NCI-H1092 (cell line): ENCODE data around the gene RAVER2.
"Not testable (repeated sequence)": the region's sequence is repeated elsewhere in the genome, so short reads cannot be mapped to it uniquely, and the experiment has no call there.

Experiments used
- DNase-seq: peaks from one replicate; lab custom pipeline; 2025; lab: John Stamatoyannopoulos, UW

Gene RAVER2

DNA sequence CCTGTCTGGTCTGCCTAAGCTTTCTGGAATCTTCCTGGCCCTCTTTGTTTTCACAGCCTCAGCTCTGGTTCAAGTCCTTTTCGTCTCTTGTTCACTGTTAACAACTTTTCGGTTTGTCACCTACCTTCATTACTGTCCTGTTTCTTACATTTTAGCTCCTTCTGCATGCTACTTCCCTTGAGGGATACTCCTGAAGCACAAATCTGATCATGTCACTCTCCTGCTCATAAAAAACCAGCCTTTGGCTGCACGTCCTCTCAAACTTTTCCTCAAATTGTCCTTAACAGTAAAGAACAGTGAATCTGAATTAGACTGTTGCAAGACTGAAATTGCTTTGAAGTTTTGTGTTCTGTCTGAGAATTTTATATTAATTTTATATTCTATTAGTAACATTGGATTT, 3.3 kb downstream of the RAVER2 start:
- DNase-seq, result no peak

DNA sequence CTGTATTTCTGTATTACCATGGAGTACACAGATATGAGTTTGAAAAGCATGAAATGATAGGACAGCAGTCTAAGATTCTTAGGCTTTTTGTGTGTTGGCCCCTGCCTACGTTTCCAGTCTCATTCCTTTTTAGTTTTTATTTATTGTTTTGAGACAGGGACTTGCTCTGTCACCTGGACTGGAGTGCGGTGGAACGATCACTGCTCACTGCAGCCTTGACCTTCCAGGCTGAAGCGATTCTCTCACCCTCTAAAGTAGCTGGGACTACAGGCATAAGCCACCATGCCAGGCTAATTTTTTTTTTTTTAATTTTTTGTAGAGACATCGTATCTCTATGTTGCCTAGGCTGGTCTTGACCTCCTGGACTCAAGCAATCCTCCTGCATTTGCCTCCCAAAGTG, 3.8 kb downstream of the RAVER2 start:
- no peak for DNase-seq

DNA sequence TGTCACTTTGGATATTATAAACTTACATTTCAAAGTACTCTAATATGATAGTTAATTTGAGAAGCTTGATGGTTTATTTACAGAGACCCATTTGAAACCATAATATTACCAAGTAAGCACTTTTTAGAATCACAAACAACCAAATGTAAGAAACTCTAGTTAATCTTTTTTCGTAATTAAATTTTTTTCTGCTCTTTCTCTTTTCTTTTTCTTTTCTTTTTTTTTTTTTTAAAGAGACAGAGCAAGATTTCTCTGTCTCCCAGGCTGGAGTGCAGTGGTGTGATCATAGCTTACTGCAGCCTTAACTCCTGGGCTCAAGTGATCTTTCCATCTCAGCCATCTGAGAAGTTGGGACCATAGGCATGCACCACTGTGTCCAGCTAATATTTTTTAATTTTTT, 5.2 kb downstream of the RAVER2 start:
- DNase-seq, result no peak

DNA sequence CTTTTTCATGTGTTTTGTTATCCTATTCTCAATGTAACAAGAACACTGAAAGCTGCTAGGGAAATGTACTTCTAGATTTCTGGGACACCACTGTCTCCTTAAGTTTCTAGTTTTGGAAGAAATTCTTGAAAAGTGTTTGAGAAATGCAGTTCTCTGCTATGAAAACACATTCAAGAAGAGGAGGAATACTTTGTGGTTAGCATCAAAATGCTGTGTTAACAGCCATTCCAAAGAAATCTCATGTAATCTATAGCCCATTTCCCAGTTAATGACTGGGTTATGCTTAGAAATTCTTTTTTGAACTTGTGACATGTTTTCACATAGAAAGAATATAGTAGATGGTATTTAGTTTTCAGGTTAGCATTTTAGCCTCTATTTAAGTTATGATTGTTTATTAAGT, 6.0 kb downstream of the RAVER2 start:
- no peak for DNase-seq

DNA sequence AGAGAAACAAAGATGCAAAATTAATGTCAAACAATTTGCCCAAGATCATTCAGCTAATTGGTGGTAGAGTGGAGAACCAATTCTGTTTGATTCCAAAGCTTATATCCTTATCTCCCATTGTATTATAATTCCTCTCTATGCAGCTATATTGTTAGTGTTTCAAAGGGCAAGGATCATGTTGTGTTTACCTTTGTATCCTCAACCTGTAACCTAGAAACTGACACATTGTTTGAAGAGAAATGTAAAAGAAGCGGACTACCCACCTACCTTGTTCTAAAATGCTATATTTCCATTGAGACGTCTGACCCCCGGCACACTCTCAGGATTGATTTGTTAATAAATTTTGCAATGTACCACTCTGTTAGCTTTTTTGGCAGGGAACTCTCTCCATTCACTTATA, 9.3 kb downstream of the RAVER2 start:
- DNase-seq, result no peak

DNA sequence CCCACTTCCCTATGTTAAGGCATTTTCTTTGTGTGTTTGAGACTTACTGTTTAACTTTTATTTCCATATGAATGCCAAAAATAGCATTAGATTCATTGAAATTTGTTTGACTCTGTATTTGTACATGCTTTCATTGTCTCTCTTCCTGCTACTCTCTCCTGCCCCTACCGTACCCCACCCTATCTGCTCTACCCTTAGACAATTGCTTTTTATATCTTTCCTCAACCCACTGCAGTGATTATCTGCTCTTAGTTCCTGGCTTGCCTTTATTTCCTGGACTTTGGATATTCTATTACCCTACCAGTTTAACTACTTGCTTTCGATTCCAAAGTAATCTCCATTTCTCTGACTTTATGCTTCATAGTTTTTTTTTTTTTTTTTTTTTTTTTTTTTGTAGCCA, 10.5 kb downstream of the RAVER2 start:
- DNase-seq, result no peak

DNA sequence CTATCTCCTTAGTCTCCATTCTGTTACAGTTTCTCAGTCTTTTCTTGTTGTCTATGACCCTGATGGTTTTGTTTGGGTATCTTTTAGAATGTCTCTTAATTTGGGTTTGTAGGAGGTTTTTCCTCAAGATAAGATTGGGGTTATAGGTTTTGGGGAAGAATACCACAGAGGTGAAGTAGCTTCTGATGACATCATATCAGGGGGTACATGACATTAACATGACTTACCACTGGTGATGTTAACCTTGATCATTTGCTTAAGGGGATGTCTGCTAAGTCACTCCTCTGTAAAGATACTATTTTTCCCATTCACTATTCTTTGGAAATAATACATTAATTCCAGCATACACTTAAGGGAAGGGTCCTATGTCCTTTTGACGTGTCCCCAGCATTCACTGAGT, 11.9 kb downstream of the RAVER2 start:
- DNase-seq, result no peak

DNA sequence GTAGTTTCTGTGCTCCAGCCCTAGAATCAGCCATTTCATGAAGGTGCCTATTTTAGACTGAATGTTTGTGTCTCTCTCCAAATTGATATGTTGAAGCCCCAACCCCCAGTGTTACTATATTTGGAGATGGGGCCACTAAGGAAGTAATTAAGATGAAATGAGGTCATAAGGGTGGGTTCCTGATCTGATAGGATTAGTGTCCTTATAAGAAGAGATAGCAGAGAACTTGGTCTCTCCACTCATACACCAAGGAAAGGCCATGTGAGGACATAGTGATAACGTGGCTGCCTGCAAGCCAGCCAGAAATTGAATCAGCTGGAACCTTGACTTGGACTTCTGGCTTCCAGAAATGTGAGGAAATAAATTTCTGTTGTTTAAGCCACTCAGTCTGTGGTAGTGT, 12.3 kb downstream of the RAVER2 start:
- no peak for DNase-seq

DNA sequence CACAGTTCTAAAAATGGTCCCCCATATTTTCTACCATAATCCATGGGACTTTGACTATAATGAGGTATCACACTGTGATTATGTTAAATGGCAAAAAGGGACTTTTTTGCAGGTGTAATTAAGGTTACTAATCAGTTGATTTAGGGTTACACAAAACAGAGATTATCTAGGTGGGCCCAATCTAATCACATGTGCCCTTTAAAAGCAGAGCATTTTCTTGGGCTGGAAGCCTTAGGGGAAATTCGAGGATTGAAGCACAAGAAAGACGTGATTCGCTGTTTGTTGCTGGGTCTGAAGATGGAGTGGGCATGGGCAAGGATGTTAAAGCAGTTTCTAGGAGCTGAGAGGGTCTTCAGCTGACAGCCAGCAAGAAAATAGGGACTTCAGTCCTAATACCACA, 13.4 kb downstream of the RAVER2 start:
- DNase-seq, result no peak

DNA sequence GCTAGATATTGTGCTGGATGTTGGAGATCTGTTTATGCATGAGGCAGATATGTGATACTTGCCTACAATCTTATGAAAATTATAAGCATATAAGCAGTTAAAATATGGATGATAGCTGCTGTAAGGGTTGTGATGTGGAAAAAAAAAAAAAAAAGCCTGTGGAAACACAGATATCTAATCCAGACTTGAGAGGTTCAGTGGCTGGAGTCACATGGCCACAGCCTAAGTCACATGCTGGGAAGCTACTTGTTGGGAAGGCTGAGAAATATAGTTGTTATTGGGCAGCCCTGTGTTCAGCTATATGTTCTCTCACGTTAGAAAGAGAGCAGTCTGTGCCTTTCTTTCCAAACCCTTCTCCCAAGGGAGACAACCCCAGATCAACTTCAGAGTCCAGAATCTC, 15.1 kb downstream of the RAVER2 start:
- DNase-seq, result no peak

DNA sequence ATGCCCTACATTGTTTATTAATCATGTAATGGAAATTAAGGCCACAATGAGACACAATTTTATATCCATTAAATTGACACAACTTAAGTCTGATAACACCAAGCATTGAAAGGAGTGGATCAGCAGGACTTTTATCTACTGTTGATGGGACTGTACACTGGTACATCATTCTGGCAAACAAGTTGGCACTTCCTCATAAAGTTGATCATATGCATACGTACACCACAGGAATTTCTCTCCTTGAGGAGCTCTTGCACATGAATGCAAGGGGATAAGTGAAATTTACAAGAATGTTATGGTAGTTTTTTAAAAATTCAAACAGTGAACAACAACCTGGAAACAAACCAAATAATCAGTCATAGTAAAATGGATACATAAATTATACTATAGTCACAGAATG, 20.1 kb downstream of the RAVER2 start:
- DNase-seq, result no peak

DNA sequence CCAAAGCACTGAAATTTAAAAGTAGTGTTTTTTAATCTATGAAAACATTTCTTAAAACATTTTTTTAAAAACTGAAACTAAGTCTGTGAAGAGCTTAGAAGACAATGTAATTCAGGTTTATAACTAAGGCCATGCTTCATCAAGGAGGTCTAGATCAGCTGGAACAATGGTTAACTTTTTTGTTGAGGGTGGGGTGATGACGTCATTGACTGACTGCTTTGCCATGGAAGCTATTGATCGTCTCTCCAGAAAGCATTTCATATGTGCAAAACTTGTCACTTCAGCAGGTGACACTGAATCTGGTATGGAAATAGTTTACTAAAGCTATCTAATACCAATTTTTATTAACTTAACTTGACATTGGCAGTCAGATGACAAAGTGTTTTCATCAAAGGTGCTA, 21.0 kb downstream of the RAVER2 start:
- no peak for DNase-seq

DNA sequence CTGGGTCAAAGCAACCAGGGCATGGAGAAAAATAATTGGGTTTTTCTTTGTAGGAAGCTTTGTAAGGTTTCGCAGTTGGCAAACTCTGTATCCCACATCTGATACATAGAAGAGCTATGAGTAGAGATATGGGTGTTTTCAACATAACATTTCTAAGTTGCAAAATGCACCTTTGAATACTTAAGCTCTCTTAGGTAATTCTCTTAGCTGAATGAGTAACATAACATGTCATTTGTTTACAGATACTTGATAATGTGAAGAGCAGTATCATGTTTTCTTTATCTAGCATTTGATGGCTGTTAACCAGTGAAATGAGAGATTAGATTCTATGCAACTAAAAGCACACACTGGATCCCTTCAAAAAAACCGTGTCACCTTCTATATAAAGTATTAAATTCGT, 21.6 kb downstream of the RAVER2 start:
- DNase-seq, result no peak

DNA sequence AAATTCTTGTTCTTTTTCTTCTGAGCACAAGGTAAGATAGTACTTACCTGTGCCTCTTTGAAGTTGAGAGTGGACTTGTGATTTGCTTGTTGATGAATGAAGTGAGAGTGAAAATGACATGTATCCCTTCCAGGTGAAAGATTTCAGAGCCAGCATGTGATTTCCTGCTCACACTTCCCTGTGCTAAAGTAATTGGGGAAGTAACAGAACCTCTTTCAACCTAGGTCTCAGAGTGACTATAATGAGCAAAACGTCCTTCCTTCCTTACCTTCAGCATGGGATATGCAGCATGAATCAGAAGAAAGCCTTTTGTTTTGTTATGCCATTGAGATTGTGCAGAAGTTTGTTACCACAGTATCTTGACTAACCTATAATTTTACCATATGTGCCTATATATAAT, 24.6 kb downstream of the RAVER2 start:
- no peak for DNase-seq

DNA sequence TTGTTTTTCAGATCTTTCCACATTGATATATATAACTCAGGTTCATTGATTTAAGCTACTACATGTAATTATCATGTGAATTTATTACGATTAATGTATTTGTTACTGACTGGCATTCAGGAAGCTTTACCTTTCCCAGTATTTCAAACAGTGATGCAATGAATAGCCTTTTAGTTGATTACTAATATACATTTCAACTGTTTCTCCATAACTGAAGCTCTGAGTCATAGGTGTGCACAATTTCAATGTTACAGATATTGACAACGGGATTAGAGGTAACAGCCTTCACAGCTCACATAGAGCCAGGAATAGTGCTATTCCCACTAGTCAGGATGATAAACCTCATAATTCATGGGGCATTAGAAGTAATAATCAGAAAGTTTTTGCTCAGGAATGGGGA, 25.1 kb downstream of the RAVER2 start:
- no peak for DNase-seq

DNA sequence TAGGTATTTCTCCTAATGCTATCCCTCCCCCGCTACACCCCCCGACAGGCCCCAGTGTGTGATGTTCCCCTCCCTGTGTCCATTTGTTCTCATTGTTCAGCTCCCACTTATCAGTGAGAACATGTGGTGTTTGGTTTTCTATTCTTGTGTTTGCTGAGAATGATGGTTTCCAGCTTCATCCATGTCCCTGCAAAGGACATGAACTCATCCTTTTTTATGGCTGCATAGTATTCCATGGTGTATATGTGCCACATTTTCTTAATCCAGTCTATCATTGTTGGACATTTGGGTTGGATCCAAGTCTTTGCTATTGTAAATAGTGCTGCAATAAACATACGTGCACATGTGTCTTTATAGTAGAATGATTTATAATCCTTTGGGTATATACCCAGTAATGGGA, 28.4 kb downstream of the RAVER2 start:
- not testable (repeated sequence) for DNase-seq

DNA sequence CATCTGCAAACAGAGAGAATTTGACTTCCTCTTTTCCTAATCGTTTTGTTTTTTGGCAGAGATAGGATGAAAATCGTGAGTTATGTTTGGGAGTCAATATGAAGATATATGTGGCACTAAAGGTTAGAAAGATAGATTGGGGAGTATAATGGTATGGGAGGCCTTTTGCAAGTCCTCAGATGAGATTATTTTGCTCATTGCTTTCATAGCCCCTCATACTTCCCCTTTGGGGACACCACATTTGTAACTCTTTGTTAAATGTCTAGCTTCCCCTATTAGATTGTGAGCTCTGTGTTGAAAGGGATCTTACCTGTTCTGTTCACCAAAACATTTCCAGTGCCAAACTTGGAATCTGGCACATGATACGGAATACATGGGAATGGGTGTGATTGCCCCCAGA, 30.2 kb downstream of the RAVER2 start:
- no peak for DNase-seq

DNA sequence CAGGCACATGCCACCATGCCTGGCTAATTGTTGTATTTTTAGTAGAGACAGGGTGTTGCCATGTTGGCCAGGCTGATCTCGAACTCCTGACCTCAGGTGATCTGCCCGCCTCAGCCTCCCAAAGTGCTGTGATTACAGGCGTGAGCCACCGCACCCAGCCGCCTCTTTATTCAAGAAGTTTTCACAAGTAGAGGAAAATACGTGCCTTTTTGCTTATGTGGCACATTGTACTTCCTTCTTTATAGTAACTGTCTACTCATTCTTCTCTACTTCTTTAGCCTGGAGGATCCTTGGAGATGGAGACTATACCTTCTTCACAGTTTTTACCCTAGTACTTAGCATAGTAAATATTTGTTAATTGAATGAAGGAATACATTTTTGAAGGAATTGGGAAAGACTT, 37.2 kb downstream of the RAVER2 start:
- DNase-seq, result not testable (repeated sequence)

DNA sequence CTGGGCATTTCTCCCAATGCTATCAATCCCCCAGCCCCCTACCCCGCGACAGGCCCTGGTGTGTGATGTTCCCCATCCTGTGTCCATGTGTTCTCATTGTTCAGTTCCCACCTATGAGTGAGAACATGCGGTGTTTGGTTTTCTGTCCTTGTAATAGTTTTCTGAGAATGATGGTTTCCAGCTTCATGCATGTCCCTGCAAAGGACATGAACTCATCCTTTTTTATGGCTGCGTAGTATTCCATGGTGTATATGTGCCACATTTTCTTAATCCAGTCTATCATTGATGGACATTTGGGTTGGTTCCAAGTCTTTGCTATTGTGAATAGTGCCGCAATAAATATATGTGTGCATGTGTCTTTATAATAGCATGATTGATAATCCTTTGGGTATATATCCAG, 38.0 kb downstream of the RAVER2 start:
- not testable (repeated sequence) for DNase-seq

DNA sequence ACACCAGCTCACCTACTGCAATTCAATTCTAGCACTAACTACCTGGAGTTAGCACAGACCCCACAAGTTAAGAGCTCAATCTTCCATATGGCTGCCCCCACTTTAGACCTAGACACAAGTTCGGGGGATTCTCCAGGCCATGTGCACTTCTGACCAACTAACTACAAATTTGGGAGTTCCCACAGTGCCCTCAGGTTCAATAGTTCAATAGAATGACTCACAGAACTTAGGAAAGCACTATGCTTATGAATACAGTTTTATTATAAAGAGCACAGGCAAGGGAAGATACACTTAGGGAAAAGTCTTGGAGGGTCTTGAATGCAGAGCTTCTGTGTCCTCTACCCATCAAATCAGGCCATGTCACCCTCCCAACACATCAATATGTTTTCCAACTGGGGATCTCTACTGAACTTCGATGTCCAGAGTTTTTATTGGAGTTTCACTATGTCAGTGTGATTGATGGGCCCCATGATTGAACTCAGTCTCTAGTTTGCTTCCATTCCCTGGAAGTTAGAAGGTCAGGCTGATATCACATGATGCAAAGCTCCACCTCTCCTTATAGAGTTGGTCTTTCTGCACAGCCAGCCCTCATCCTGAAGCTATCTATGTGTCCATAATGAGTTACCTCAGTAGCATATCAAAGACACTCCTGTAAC, 46.1 kb downstream of the RAVER2 start:
- DNase-seq, result no peak

DNA sequence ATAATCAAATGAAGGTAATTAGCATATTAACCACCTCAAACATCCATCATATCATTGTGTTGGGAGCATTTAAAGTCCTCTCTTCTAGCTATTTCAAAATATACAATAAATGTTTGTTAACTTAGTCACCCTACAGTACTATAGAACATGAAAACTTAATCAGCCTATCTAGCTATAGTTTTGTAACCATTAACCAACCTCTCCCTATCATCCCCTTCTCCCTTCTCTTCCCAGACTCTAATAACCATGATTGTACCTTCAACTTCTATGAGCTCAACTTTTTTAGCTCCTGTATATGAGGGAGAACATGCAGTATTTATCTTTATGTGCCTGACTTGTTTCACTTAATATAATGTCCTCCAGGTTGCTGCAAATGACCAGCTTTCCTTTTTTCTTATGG, 54.0 kb downstream of the RAVER2 start:
- no peak for DNase-seq

DNA sequence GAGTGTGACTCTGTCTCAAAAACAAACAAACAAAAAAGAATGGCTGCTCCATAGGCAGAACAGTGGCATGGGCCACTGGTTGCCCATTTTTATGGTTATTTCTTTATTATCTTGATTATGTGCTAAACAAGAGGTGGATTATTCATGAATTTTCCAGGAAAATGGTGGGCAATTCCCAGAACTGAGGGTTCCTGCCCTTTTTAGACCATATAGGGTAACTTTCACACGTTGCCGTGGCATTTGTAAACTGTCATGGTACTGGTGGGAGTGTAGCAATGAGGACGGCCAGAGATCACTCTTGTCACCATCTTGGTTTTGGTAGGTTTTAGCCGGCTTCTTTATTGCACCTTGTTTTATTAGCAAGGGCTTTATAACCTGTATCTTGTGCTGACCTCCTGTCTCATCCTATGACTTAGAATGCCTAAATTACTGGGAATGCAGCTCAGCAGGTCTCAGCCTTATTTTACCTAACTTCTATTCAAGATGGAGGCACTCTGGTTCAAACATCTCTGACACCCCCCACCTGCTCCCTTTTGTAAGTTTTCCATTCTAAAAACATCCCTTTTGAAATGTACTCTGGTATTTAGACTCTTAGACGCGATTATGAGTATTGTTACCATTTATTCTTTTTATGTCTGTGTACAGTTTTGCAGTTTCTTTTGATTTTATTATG, 57.1 kb downstream of the RAVER2 start:
- DNase-seq, result no peak

DNA sequence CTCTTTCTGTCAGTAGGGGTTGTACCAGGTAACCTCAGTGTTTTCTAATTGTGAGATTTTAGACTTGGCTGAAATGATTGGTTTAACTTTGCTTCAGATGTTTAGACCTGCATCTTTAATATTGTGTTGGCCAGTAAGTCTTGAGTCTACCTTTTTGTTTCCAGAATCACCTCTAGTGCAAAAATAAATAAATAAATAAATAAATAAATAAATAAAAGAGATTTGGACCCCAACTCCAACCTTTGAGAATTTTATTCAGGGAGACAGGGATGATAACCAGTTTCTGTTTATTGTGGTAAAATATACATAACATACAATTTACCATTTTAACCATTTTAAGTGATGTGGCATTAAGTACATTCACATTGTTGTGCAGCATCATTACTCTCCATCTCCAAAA, 64.4 kb downstream of the RAVER2 start:
- DNase-seq, result no peak

DNA sequence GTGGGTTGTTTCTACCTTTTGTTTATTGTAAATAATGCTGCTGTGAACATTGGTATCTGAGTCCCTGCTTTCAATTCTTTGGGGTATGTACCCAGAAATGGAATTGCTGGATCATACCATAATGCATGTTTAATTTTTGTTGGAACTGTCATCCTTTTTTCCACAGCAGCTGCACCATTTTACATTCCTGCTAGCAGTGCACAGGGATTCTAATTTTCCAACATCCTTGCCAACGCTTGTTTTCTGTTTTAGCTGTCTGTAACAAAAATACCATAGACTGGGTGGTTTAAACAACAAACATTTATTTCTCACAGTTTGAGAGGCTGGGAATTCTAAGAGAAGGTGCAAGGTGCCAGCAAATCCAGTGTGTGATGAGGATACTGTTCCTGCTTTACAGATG, 65.1 kb downstream of the RAVER2 start:
- DNase-seq, result no peak
